ENCODE measurements around the gene HTT. TPM values are rescaled to one million over a fixed set of nuclear protein-coding genes. Genes with fewer than 3 reads are reported as not detected.

HTT gene
- total RNA-seq, 1 donor from 2014 or later, result 20.0 TPM

- no peak overlapping the region for H3K27ac ChIP-seq (replicated peaks)
- no peak for DNase-seq
- intact Hi-C loops (cut with micrococcal nuclease), result no loop called here
Observed at GRCh38 chr4:3290476-3290875, 216.0 kb downstream of the HTT start.

GRCh38 chr4:3290889-3291321, 216.4 kb downstream of the HTT start:
- no peak for DNase-seq
- intact Hi-C loops (cut with micrococcal nuclease), result no loop called here
- no peak for TF ChIP-seq CTCF (IDR thresholded peaks at IDR 0.05; ENCODE audit: borderline replicate concordance)
- no peaks in the 10 kb centered on the region for H3K36me3 ChIP-seq
- peak overlapping the region; percentile 98 for H3K4me3 ChIP-seq
- H3K9me3 ChIP-seq (replicated peaks), result no peaks in the 10 kb centered on the region
- peaks cover 12% of the 10 kb centered on the region for H3K27me3 ChIP-seq (ENCODE audit: low read depth)
- peak overlapping the region; percentile 98 for H3K27ac ChIP-seq (replicated peaks)
- peaks cover 56% of the 10 kb centered on the region for H3K4me1 ChIP-seq

More at GRCh38 chr4:3290476-3290875, 216.0 kb downstream of the HTT start:
- no peaks in the 10 kb centered on the region for H3K9me3 ChIP-seq (replicated peaks)
- peaks cover 56% of the 10 kb centered on the region for H3K4me1 ChIP-seq
- no peaks in the 10 kb centered on the region for H3K36me3 ChIP-seq
- no peak overlapping the region for H3K4me3 ChIP-seq
- no peak for TF ChIP-seq CTCF (IDR thresholded peaks at IDR 0.05; ENCODE audit: borderline replicate concordance)
- peaks cover 16% of the 10 kb centered on the region for H3K27me3 ChIP-seq (ENCODE audit: low read depth)

- TF ChIP-seq CTCF (IDR thresholded peaks at IDR 0.05; ENCODE audit: borderline replicate concordance), result no peak
- intact Hi-C loops (cut with micrococcal nuclease), result no loop called here
- H3K36me3 ChIP-seq, result no peaks in the 10 kb centered on the region
- peak overlapping the region; percentile 98 for H3K27ac ChIP-seq (replicated peaks)
- H3K9me3 ChIP-seq (replicated peaks), result no peaks in the 10 kb centered on the region
- H3K4me3 ChIP-seq, result peak overlapping the region; percentile 98
- peaks cover 56% of the 10 kb centered on the region for H3K4me1 ChIP-seq
- DNase-seq, result no peak
- H3K27me3 ChIP-seq (ENCODE audit: low read depth), result peaks cover 6% of the 10 kb centered on the region
Observed at GRCh38 chr4:3291411-3291968, 217.0 kb downstream of the HTT start.

GRCh38 chr4:3291969-3292570, 217.6 kb downstream of the HTT start:
- Histone ChIP-seq H3K27me3 (ENCODE audit: low read depth) (peaks cover under 1% of the 10 kb centered on the region), H3K36me3 (no peaks in the 10 kb centered on the region), H3K27ac (replicated peaks) (peak overlapping the region; percentile 98), H3K4me1 (peaks cover 56% of the 10 kb centered on the region), H3K9me3 (replicated peaks) (no peaks in the 10 kb centered on the region), H3K4me3 (peak overlapping the region; percentile 98)
- DNase-seq, result peak; percentile 68
- intact Hi-C loops (cut with micrococcal nuclease), result no loop called here
- TF ChIP-seq CTCF (IDR thresholded peaks at IDR 0.05; ENCODE audit: borderline replicate concordance), result no peak

GRCh38 chr4:3292571-3293400, 218.3 kb downstream of the HTT start, which contains the start of gene RGS12:
Gene RGS12 (plus strand): TSS chr4:3293021. CDS start chr4:3316171, 23,150 bp downstream.
- Histone ChIP-seq H3K27me3 (ENCODE audit: low read depth) (no peaks in the 10 kb centered on the region), H3K27ac (replicated peaks) (peak within 1 kb of the TSS; percentile 98), H3K9me3 (replicated peaks) (no peaks in the 10 kb centered on the region), H3K4me1 (peaks cover 49% of the 10 kb centered on the region), H3K4me3 (peak within 1 kb of the TSS; percentile 98), H3K36me3 (no peaks in the 10 kb centered on the region)
- intact Hi-C loops (cut with micrococcal nuclease), result no loop called here
- DNase-seq, result peak; percentile 95
- no peak for TF ChIP-seq CTCF (IDR thresholded peaks at IDR 0.05; ENCODE audit: borderline replicate concordance)

Other genes with a start within 250 kb of the HTT start
- 212 TPM for gene ADD1, start 230.8 kb upstream of the HTT start, total RNA-seq
- 17.4 TPM for gene NOP14, start 111.3 kb upstream of the HTT start, total RNA-seq
- 9.0 TPM for gene GRK4, start 111.1 kb upstream of the HTT start, total RNA-seq
- gene HTT-AS, start 143 bp upstream of the HTT start, total RNA-seq, result not detected
- gene MSANTD1, start 174.5 kb downstream of the HTT start, total RNA-seq, result 0.44 TPM
- gene RGS12, start 218.3 kb downstream of the HTT start, total RNA-seq, result 13.4 TPM